K562 (cell line): ENCODE measurements around the gene HSF5. TPM values are rescaled to one million over a fixed set of nuclear protein-coding genes. Genes with fewer than 3 reads are reported as not detected.
A peak's percentile ranks its signal among the peaks of the same experiment; 100 is the strongest.

ENCODE experiments used
- PCBP1 ChIP-seq: fragments of 200-400 bp; formaldehyde crosslinking; IDR thresholded peaks from 2 replicates; pipeline ENCODE4 v1.6.1; 2018; ENCODE audit warnings: mild to moderate bottlenecking, low read depth, low read length; ENCODE audit not compliant: poor library complexity, severe bottlenecking
- SMARCA4 ChIP-seq: fragments of 450-650 bp; IDR thresholded peaks from 2 replicates; pipeline ENCODE4 v1.6.1; 2016
- SP1 ChIP-seq: sonication (generic); formaldehyde crosslinking; IDR thresholded peaks from 2 replicates; pipeline ENCODE4 v1.8.1; 2022; ENCODE audit warnings: mild to moderate bottlenecking, missing genetic modification reagents
- ZNF41 ChIP-seq: fragments of 250-450 bp; sonication (Bioruptor Pico); conservative IDR thresholded peaks from 2 replicates; pipeline ENCODE4 v1.4.0; 2020; ENCODE audit warnings: mild to moderate bottlenecking
- polyA plus RNA-seq, 8 experiments: library from polyadenylated mRNA; depleted of rRNA in 4 of 8; stranded (reverse) in 5 of 8; unstranded in 3 of 8; fragments of >200 nt; fragmentation: Nextera tagmentation in 2 of 8; fragmentation: Illumina TruSeq in 1 of 8; extraction: Ambion mirVana in 2 of 8; extraction: Trizol in 1 of 8; gene quantifications; 2 replicates each; pipeline versions ENCODE4 v1.2.1 to v1.2.3, GENCODE V29; 2011 to 2014; ENCODE audit warnings: inconsistent platforms in 1 of 8, missing spikeins in 1 of 8
- total RNA-seq, 7 experiments: library from RNA; depleted of rRNA in 6 of 7; stranded (reverse); fragments of >200 nt in 6 of 7; fragmentation: Illumina TruSeq in 2 of 7; extraction: Trizol in 2 of 7; gene quantifications; 2 replicates each; pipeline versions ENCODE4 v1.2.1 to v1.2.3, GENCODE V29; 2011 to 2021; ENCODE audit warnings: low replicate concordance in 1 of 7
- TF ChIP-seq, protein P1 (sequence below): fragments of 150-350 bp; IDR thresholded peaks from 2 replicates; pipeline ENCODE4 v1.6.1; 2014; ENCODE audit warnings: low read depth, mild to moderate bottlenecking, low read length, borderline replicate concordance
- TF ChIP-seq, protein P2 (sequence below): fragments of 450-650 bp; IDR thresholded peaks from 2 replicates; pipeline ENCODE4 v1.6.1; 2016; ENCODE audit warnings: mild to moderate bottlenecking, moderate library complexity

HSF5 gene
- total and polyA plus RNA-seq, 9 of the 15 experiments (the other 6 are each of a cell fraction or from before 2014, with no cell fraction given) = 0.04 TPM; not detected in 8

DNA sequence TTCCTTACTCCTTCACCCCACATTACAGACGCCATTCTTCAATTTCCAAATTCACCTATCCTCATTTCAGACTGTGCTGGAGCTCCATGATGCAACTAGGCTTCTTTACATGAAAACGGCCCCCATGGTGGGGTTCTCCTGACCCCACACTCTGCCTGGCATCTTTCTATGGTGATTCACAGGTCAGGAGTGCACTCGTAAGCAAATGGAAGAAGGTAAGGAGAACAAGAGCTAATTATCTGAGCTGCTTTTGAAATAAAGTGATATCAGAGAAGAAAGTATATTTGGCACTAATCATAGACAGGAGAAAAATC, 108.7 kb downstream of the HSF5 start (continued):
- TF ChIP-seq, protein P1, sequence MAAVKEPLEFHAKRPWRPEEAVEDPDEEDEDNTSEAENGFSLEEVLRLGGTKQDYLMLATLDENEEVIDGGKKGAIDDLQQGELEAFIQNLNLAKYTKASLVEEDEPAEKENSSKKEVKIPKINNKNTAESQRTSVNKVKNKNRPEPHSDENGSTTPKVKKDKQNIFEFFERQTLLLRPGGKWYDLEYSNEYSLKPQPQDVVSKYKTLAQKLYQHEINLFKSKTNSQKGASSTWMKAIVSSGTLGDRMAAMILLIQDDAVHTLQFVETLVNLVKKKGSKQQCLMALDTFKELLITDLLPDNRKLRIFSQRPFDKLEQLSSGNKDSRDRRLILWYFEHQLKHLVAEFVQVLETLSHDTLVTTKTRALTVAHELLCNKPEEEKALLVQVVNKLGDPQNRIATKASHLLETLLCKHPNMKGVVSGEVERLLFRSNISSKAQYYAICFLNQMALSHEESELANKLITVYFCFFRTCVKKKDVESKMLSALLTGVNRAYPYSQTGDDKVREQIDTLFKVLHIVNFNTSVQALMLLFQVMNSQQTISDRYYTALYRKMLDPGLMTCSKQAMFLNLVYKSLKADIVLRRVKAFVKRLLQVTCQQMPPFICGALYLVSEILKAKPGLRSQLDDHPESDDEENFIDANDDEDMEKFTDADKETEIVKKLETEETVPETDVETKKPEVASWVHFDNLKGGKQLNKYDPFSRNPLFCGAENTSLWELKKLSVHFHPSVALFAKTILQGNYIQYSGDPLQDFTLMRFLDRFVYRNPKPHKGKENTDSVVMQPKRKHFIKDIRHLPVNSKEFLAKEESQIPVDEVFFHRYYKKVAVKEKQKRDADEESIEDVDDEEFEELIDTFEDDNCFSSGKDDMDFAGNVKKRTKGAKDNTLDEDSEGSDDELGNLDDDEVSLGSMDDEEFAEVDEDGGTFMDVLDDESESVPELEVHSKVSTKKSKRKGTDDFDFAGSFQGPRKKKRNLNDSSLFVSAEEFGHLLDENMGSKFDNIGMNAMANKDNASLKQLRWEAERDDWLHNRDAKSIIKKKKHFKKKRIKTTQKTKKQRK = no peak
- TF ChIP-seq ZNF41 (CRISPR knock-in tag) (no peak), PCBP1 (no peak), SP1 (CRISPR knock-in tag) (no peak), SMARCA4 (peak; percentile 46; the same call in 1 of the 2 replicates)
- TF ChIP-seq, protein P2, sequence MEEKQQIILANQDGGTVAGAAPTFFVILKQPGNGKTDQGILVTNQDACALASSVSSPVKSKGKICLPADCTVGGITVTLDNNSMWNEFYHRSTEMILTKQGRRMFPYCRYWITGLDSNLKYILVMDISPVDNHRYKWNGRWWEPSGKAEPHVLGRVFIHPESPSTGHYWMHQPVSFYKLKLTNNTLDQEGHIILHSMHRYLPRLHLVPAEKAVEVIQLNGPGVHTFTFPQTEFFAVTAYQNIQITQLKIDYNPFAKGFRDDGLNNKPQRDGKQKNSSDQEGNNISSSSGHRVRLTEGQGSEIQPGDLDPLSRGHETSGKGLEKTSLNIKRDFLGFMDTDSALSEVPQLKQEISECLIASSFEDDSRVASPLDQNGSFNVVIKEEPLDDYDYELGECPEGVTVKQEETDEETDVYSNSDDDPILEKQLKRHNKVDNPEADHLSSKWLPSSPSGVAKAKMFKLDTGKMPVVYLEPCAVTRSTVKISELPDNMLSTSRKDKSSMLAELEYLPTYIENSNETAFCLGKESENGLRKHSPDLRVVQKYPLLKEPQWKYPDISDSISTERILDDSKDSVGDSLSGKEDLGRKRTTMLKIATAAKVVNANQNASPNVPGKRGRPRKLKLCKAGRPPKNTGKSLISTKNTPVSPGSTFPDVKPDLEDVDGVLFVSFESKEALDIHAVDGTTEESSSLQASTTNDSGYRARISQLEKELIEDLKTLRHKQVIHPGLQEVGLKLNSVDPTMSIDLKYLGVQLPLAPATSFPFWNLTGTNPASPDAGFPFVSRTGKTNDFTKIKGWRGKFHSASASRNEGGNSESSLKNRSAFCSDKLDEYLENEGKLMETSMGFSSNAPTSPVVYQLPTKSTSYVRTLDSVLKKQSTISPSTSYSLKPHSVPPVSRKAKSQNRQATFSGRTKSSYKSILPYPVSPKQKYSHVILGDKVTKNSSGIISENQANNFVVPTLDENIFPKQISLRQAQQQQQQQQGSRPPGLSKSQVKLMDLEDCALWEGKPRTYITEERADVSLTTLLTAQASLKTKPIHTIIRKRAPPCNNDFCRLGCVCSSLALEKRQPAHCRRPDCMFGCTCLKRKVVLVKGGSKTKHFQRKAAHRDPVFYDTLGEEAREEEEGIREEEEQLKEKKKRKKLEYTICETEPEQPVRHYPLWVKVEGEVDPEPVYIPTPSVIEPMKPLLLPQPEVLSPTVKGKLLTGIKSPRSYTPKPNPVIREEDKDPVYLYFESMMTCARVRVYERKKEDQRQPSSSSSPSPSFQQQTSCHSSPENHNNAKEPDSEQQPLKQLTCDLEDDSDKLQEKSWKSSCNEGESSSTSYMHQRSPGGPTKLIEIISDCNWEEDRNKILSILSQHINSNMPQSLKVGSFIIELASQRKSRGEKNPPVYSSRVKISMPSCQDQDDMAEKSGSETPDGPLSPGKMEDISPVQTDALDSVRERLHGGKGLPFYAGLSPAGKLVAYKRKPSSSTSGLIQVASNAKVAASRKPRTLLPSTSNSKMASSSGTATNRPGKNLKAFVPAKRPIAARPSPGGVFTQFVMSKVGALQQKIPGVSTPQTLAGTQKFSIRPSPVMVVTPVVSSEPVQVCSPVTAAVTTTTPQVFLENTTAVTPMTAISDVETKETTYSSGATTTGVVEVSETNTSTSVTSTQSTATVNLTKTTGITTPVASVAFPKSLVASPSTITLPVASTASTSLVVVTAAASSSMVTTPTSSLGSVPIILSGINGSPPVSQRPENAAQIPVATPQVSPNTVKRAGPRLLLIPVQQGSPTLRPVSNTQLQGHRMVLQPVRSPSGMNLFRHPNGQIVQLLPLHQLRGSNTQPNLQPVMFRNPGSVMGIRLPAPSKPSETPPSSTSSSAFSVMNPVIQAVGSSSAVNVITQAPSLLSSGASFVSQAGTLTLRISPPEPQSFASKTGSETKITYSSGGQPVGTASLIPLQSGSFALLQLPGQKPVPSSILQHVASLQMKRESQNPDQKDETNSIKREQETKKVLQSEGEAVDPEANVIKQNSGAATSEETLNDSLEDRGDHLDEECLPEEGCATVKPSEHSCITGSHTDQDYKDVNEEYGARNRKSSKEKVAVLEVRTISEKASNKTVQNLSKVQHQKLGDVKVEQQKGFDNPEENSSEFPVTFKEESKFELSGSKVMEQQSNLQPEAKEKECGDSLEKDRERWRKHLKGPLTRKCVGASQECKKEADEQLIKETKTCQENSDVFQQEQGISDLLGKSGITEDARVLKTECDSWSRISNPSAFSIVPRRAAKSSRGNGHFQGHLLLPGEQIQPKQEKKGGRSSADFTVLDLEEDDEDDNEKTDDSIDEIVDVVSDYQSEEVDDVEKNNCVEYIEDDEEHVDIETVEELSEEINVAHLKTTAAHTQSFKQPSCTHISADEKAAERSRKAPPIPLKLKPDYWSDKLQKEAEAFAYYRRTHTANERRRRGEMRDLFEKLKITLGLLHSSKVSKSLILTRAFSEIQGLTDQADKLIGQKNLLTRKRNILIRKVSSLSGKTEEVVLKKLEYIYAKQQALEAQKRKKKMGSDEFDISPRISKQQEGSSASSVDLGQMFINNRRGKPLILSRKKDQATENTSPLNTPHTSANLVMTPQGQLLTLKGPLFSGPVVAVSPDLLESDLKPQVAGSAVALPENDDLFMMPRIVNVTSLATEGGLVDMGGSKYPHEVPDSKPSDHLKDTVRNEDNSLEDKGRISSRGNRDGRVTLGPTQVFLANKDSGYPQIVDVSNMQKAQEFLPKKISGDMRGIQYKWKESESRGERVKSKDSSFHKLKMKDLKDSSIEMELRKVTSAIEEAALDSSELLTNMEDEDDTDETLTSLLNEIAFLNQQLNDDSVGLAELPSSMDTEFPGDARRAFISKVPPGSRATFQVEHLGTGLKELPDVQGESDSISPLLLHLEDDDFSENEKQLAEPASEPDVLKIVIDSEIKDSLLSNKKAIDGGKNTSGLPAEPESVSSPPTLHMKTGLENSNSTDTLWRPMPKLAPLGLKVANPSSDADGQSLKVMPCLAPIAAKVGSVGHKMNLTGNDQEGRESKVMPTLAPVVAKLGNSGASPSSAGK = no peak
